ENCODE results near the gene TMEM200C.
A peak's percentile ranks its signal among the peaks of the same experiment; 100 is the strongest.

TMEM200C gene

DNA sequence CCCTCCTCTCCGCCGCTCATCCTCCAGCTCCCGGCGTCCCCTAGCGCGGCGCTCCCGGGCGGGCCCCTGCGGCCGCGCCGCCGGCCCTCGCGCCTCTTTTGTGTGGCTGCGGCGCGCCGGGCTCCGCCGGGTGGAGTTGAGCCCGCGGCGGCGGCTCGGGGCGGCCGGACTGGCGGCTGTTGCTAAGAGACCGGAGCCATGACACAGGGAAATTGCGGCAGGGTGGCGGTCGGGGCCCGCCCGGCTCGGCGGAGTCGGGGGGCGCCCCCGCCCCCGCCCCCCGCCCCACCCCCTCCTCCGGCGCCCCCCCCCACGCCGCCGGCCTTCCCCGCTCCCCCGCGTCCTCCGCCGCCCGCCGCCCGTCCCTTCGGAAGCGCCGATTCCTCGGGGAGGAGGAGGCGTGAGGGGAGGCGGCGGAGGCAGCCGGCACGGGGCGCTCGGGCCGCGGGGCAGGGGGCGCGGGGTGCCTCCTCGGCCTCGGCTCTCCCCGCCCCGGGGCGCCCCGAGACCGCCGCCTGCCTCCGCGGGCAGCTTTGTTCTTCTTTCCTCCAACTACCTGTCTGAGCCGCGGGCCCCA, at the start of gene TMEM200C:
Gene TMEM200C (minus strand): TSS at position 224 of the 577 bp plus-strand sequence. CDS start 3,459 bp downstream, outside the sequence.
- DNase-seq (ENCODE audit: low spot score) = peak; percentile 86

DNA sequence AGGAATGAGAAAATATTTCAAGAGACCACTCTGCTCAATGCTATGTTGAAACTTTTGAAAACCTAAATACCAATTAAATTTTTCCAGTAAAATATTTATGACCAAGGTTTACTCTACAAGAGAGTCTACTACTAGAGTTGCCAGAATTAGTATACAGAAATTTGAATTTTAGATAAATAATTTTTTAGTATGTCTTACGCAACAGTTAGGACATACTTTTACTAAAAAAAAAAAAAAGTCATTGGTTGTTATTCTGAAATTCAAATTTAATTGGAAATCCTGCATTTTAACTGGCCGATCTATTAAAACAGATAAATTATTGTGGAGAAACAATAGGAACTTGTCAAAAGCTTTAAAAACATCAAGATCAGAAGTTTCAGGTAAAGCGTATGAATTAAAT, 49.1 kb upstream of the TMEM200C start:
- no peak for DNase-seq (ENCODE audit: low spot score)

DNA sequence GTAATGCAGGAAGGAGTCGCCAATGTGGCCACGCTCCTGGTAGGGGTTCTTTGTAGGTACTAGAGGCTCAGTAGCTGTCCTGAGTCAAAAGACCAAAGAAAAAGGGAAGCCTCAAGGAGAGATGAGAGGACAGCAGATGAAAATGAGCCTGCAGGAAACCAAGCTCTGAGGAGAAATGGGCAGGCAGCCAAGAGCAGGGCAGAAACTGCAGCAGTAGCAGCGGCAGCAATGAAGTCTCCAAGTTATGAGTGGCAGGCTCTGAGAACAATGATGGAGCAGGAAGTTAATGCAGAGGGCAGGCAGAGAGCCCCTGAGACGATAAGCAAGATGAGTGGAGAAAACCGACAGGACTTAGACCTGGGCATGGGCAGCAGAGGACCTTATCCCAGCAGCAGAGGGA, 48.2 kb upstream of the TMEM200C start:
- DNase-seq (ENCODE audit: low spot score) = no peak

DNA sequence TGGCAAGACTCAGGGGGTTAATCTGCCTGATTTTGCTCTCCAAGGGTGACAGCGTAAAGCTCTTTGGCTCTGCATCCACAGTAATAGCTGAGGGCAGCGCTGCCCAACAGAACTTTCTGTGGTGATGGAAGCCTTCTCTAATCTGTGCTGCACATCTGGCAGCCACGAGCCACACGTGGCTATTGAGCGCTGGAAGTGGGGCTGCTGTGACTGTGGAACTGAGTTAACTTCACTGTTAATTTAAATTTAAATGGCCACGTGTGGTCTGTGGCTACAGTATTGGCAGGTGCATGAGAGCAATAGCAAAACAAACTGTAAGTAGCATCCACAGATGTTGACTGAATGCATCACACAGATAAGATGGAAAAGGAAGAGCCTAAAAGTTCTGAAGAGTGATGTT, 47.3 kb upstream of the TMEM200C start:
- DNase-seq (ENCODE audit: low spot score) = no peak

DNA sequence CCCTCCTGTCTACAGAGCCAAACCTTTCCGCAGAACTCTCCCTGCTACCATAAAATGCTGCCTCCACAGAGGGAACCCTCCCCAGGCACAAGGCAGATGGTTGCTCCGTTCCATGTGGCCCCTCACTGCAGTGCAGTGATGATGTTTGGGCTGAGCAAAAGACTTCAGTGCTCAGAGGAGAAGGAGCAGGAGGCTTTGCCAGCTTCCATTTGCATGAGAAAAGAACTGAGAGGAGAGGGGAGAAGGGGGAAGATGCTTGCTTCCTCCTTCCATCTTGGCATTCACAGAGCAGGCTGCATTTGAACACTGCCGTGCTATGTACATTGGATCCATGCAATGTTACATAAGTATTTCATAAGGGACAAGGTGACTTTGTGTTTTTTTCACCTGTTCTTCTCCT, 46.6 kb upstream of the TMEM200C start:
- DNase-seq (ENCODE audit: low spot score) = no peak

DNA sequence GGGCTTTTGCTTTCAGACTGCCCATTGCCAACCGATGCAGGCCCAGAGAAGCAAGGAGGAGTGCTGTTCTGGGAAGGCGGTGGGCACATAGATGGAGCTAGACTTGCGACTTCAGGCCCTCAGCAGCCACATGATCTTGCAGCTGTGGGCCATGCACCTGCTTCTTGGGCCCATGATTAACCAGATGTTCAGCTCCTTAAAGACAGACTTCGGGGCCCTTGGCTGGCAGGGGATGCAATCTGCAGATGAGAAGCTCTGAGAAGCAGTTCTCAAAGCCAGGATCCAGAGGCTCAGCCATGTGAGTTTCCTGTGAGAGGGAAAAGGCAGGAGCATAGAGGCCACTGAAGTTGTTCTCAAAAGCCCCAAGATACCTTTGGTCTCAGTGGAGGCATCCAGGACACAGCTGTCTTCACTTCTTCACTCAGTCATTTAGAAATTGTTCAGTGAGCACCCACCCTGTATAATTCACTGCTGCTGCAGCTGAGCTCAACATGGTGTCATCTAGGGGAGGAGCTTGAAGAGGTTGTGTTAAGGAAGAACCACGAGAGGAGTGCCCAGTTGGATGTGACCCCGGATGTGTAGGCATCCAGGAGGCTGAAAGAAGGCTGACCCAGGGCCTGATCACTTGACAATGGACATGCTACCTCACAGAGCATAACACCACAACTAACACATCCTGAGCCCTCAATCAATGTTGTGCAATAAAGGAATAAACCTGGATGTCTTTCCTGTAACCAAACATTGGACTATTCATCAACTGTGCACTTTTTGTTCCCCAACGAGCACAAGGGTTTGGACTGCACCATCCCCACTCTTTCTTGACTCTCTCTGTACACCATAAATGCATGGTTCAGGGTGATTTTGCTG, 44.7 kb upstream of the TMEM200C start:
- DNase-seq (ENCODE audit: low spot score) = no peak

DNA sequence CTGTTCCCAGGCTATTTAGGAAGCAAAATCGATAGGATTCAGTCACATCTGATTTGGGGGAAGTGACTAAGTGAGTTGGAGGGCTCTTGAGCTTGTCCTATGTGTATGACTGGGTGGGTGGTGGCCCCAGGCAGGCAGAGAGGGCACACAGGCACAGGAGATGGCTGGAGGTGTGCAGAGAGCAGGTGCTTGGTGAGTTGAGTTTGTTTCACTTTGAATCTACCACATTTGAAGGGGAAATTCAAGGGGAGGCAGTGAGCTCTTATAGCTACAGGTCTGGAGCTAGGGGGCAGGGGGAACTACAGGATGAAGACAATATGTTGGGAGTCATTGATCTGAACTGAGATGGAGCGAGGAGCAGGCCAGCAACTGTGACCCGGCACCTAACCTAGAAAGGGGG, 42.5 kb upstream of the TMEM200C start:
- no peak for DNase-seq (ENCODE audit: low spot score)

DNA sequence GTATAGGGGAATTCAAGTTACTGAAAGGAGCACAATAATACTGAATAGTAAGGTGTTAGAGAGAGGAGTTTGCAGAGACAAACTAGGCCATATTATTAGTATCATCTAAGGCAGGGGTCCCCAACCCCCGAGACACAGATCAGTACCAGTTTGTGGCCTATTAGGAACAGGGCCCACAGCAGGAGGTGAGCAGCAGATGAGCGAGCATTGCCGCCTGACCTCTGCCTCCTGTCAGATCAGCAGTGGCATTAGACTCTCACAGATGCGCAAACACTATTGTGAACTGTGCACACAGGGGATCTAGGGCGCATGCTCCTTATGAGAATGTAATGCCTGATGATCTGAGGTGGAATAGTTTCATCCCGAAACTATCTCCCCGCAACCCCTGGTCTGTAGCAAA, 41.8 kb upstream of the TMEM200C start:
- DNase-seq (ENCODE audit: low spot score) = no peak

DNA sequence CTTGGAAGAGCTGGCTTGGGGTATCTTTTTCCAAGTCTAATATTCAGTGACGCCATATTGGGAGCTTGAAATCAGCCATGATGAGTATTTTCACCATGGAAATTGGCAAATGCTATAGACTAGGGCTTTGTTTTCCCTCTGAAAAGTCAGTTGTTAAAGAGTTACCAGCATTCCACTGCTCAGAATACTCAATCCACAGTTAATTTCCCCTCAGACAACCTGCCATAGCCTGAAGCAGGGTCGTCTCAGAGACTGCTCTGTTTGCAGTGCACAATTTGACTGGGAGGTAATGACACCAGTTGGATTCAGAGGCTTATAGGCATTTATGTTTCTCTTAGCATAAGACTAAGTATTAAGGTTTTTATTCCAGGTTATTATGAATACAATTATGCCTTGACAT, 35.5 kb upstream of the TMEM200C start:
- DNase-seq (ENCODE audit: low spot score) = no peak

DNA sequence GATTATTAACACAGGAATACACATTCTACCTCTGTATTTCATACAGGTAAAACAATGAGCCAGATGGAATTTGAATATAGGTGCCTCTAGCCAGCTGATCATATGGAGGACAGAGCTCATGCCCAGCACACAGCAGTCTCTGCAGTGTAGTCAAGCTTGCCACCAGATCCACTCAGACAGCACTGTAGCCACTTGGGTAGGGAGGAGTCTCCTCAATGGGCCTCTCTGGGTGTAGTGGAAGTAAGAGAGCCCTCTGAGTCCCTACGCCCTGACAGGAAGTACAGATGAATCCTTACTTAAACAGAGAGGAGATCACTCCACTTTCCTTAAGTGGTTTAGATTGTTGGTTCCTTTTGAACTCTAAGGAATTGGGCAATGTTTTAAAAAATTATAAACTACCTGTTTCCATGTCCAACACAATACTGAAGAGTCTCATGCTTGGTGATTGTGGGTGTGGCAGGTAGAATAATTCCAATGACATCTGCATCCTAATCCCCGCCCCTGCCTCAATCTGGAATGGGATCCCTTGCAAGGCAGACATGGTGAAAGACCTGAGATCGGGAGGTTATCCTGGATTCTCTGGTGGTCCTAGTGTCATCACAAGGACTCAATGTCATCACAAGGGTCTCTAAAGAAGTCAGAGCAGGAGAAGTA, 23.0 kb upstream of the TMEM200C start:
- no peak for DNase-seq (ENCODE audit: low spot score)

DNA sequence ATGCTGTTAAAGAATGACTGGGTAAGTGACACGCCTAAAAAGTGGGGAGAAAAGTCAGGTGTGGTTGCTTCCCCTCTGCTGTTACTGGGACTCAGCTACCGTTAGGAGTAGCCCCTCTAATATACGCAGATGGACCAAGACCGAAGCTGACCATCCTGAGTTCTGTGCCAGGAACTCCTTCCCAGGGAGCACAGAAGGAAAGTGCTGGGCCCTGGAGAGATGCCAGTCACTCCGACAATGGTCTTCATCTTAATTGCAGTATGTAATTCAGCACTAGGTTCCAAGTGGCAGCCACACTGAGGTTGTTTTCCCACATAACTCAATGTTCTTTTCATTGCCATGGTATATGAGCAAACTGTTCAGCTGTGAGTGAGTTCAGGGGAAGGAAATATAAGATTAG, 19.6 kb upstream of the TMEM200C start:
- DNase-seq (ENCODE audit: low spot score) = no peak

DNA sequence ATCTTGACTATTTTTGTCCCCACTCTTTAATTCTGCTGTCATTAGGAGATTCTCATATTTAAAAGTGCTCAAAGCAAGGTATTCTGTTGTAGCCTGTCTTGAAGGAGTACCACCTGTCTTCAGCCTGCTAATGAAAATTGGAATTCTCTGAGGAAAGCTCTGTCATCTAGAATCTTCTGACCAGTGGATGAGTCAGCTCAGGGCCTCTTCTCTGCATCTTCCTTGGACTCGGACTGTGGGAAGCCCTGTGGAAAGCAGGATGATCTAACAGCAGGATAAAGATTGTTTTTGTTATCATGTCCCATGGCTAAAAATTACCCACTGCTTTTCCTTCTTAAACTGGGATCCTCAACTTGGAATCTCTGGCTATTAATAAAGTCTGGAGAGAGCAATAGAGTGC, 18.7 kb upstream of the TMEM200C start:
- DNase-seq (ENCODE audit: low spot score) = no peak

DNA sequence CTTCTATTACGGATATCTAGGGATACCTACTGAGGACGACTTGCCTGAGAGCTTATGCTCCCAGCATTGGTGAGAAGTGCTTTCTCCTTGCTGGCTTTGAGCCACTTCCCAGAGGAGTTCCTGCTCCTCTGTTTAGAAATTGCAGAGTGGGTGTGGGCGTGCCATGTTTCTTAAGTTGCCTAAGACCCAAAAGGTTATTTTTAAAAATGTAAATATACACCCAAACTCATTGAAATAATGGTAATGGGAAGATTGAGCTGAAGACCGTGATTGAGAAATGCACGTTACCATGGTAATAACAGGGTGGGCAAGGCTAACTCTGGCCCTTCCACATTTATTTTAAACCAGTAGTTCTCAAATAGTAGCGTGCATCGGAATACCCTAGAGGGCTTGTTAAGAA, 17.2 kb upstream of the TMEM200C start:
- no peak for DNase-seq (ENCODE audit: low spot score)

DNA sequence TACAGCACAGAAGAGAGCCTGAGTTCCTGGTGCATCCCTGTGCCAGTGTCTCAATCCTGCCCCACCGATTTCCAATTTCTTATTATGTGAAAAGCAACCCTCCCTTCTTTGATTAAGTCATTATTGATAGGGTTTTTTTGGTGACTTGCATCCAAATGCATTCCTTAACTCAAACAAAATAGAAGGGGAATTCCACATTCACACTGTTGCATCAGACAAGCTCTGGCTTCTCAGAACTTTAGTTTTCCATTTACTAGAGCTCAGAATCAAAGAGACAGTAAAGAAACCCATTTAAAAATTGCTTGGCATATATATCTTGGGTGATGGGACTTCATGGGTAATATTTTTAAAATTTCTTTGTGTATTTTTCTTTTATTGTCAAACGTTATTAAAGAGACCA, 13.8 kb upstream of the TMEM200C start:
- DNase-seq (ENCODE audit: low spot score) = no peak

DNA sequence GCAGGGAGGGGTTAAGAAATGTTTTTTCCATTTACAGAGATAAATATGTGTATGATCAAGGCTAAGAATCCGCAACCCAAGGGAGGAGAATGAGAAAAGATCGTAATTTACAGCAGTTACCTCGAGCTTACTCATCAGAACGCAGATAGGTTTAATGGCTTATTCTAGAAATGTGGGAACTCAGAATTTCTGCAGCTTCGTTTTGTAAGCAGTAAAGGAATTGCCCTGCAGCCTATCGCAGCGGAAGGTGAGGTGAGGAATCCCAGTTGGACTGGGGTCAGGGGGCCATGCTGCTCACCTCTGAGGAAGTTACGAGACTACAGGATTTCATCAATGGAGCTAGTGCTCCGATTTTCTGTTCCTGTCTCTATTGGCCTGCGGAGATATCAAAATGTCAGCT, 8.1 kb upstream of the TMEM200C start:
- DNase-seq (ENCODE audit: low spot score) = no peak

DNA sequence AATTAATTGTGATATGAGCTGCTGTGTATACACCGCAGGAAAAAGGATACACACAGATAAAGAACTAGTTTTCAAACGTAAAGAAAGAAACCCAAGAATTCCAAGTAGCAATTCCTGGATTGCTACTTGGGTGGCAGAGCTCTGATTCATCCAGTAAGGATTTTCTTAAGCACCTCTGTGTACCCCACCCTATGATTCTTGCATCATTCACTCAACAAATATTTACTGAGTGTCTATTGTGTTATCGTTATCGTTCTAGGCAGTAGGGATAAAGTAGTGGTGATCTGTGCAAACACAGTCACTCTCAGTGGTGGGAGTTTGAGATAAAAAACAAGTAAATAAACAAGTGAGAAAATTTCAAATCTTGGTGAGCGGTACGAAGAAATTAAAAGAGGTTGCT, 4.9 kb upstream of the TMEM200C start:
- no peak for DNase-seq (ENCODE audit: low spot score)

DNA sequence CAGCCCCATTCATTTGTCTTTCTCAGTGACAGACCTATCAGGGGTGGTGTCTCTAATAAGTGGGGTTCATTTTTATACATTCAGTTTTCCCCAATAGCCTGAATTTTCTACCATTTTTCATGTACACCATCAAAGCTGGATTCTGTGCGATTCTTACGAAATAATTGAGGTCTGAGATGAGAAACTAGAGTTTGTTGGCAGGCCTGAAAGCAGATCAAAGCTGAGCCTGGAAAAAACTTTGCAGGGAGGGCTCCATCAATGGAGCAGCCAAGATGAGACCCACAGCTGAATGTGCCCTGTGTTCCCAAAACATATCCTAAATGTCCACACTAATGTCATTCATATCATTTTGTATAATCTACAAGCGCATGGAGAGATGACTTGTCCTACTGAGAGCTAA, 4.5 kb upstream of the TMEM200C start:
- DNase-seq (ENCODE audit: low spot score) = no peak

DNA sequence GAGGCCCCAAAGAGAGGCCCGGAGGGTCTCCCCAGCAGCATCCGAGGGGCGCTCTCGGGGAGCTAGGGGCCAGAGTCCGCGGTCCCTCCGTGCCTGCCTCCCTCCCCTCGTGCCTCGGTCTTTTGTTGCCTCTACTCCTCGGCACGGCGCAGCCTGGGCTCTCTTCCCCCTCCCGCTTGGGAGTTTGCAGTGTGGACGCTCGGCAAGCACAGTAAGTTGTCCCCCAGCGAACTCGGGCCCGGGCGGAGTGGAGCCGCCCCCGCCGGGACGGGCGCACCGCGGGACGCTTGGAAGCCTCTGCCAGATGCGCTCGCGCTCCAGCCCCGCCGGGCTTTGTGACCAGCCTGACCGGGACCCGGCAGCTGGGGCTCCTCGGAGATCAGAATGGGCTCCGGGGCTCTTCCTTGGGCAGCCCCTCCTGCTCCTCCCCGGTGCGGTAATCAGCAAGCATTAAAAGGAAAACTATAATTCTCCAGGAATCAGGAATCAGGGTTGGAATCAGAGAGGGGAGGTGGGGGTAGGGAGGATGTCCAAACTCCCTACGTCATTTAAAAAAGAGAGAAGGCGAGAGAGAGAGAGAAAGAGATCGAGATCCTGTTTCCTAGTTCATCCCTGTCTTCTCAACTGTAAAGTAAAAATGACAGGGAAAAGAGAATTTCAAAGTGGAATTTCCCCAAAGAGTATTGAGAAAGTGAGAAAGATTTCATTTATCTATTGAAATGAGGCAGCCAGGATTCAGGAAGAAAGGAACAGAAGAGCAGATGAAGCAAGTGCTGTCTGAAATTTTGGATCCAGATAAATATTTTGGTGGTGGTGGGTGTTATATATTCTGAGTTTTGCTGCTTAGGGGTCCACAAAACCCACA, 786 bp upstream of the TMEM200C start:
- peak; percentile 63 for DNase-seq (ENCODE audit: low spot score)

DNA sequence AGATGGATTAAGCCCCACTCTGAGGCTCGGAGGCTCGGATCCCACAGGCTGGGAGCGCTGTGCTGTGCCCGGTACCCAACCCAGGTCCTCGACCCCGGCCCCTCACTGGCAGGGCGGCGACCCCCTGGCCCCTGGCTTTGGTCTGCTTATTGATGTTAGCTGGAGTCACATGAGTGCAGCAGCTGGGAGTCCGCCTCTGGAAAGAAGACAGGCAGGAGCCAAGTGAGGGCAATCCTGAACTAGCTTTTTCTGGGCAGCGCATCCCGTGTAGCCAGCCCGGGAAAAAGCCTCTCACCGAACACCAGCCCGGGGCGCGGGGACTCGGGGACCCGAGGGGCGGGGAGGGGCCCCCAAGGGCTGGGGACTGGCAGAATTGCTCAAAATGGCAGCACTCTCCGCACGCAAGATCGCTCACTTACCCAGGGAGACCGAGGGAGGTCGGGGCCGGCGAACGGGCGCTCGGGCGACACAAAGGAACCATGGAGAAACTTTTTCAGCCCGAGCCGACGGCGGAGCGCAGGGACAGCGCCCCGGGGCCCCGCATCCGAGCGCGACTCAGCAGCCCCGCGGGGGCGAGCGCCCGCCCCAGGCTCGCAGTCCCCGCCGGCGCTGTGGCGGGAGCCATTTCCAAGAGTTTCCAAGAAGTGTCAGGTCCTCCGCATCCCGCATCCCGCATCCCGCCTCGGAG, 567 bp downstream of the TMEM200C start:
- no peak for DNase-seq (ENCODE audit: low spot score)

DNA sequence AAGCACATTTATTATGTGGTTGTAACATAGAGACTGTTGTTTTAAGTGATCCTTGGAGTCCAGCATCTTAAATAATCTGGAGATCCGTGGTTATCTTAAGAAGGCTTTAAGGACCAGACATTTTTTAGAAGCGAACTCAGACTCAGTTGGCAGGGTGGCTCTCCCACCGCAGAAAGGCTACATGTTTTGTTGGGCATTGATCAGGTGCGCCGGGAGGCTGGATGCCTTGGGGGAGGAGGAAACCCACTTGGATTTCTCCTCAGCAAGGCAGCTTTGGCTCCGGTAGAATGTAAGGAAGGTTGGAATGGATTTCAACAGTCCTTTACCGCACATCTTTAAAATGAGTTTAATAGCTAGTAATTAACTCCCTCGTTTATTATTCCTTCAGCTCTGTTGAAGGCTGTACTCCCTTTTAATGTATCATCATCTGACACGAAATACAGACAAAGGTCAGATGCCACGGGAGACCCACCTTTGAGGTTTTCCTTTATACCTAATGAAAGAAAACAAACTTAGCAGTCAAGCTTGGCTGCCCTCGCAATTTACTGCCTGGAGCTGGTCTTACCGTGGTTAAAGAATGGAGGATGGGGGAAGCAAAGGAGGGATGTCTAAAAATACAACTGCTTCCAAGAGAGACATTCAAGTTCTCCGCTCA, 1.2 kb downstream of the TMEM200C start:
- DNase-seq (ENCODE audit: low spot score) = no peak

DNA sequence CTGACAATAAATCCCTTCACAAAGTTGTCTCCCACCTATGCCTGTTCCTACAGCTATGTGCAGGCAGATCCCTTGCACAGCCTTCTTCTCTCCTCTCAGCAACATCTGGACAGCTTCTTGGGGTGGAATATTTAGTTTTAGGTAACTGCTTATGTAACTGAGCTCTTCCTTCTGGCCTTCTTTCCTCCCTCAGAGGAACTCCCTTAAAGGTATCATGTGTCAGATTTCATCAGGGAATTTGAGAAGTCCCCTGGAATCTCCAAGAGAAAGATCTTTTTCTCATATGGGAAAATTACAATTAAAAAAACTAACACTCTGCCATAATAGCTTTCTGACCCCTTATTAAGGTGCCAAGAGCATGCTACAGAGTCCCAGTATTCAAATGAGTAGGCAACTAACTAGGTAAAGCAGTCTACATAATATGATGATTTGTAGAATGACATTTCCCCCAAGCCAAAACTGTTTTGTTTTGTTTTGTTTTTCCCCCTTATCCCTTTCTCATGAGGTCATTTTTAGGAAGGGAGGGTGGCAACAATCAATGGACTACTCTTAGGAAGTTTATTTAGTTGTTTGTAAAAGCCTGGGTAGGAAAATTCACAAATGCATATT, 2.4 kb downstream of the TMEM200C start:
- DNase-seq (ENCODE audit: low spot score) = no peak
